Measurements from ENCODE around the gene CSAG3. TPM values are rescaled to one million over a fixed set of nuclear protein-coding genes. Genes with fewer than 3 reads are reported as not detected.
"Not testable (repeated sequence)": the region's sequence is repeated elsewhere in the genome, so short reads cannot be mapped to it uniquely, and the experiment has no call there.

Gene CSAG3
- not detected in 2 replicates for total RNA-seq

DNA sequence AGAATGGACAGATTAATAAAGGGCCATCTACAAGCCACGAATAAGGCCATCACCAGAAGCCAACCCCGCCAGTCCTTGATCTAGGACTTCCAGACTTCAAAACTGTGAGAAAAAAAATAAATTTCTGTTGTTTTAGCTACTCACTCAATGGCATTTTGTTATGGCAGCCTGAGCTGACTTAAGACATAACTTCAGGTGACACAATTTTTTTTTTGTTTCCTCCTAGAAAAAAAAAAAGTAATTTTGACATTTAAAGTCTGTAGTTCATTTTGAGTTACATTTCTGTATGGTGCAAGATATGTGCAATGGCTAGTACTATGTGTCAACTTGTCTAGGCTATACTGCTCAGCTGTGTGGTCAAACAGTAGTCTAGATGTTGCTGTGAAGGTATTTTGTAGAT lies at the start of gene CSAG3:
Gene CSAG3 (plus strand): TSS at position 301 of the 400 bp plus-strand sequence.
- not testable (repeated sequence) for DNase-seq (ENCODE audit: low read depth in 2 of 2)

DNA sequence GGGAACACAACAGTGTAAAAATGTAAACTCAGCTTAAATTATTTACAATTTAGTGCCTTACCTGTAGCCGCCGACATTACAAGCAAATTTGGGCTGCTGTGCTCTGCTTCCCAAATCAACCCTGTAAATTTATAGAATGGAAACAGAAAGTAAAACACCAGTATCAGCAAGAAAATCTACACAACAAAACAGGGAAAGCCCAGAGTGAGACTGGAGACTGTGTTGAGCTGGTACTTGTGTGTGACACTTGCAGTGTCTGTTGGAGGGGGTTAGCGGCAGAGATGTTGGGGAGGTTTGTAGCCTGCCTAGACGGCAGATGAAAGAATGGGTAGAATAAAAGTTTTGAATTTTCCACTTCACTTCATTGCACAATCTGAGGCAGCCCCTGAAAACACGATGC lies 45.8 kb upstream of the CSAG3 start:
- DNase-seq (ENCODE audit: low read depth in 2 of 2) = not testable (repeated sequence)

DNA sequence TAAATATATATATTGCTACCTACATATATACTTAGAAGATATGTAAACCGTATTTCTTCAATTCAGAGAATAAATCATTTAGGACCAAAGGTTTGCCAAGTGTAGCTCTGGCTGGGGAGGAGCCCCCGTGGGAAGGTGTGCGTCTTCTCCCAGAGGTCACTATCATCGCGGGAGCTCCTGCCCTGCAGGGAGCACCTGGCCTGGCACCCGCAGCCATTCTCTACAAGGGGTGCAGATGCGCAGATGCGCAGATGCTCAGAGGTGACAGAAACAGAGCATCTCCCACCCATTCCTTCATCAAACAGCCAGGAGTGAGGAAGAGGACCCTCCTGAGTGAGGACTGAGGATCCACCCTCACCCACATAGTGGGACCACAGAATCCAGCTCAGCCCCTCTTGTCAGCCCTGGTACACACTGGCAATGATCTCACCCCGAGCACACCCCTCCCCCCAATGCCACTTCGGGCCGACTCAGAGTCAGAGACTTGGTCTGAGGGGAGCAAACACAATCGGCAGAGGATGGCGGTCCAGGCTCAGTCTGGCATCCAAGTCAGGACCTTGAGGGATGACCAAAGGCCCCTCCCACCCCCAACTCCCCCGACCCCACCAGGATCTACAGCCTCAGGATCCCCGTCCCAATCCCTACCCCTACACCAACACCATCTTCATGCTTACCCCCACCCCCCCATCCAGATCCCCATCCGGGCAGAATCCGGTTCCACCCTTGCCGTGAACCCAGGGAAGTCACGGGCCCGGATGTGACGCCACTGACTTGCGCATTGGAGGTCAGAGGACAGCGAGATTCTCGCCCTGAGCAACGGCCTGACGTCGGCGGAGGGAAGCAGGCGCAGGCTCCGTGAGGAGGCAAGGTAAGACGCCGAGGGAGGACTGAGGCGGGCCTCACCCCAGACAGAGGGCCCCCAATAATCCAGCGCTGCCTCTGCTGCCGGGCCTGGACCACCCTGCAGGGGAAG lies 44.9 kb upstream of the CSAG3 start, which contains the start of gene MAGEA2B:
Gene MAGEA2B (plus strand): TSS at position 814 of the 973 bp plus-strand sequence. CDS start 2,479 bp downstream, outside the sequence.
- not testable (repeated sequence) for DNase-seq (ENCODE audit: low read depth in 2 of 2)

DNA sequence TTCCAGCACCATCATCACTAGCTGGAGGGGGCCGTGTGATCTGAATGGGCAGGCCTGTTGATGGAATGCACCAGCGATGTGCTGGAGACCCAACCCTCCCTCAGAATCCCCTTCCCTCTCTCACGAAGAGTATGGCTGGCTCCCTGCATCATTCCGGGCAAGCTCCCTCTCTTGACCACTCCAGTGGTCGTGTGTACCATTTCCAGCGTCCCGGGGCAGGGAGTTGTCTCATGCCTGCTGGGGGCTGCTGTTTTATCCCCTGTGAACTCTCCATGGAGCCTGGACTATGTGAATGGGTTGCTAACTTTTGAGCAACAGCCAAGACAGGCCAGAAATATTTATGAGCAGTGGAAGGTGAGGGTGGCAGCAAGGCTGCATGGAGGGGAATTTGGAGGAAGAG lies 33.6 kb upstream of the CSAG3 start:
- no peak for DNase-seq (ENCODE audit: low read depth in 2 of 2)

GRCh38 chrX:152733261-152733975 lies 25.6 kb upstream of the CSAG3 start, which contains the start of the genes CSAG1 and MAGEA12:
Gene CSAG1 (minus strand): TSS chrX:152733721. CDS start chrX:152732460, 1,261 bp downstream.
Gene MAGEA12 (plus strand): TSS chrX:152733757. CDS start chrX:152736162, 2,405 bp downstream.
- no peak for DNase-seq (ENCODE audit: low read depth in 2 of 2)

DNA sequence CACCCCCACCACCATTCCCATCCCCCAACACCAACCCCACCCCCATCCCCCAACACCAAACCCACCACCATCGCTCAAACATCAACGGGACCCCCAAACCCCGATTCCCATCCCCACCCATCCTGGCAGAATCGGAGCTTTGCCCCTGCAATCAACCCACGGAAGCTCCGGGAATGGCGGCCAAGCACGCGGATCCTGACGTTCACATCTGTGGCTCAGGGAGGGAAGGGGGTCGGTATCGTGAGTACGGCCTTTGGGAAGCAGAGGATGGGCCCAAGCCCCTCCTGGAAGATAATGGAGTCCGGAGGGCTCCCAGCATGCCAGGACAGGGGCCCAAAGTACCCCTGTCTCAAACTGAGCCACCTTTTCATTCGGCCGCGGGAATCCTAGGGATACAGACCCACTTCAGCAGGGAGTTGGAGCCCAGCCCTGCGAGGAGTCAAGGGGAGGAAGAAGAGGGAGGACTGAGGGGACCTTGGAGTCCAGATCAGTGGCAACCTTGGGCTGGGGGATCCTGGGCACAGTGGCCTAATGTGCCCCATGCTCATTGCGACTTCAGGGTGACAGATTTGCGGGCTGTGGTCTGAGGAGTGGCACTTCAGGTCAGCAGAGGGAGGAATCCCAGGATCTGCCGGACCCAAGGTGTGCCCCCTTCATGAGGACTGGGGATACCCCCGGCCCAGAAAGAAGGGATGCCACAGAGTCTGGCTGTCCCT lies 24.7 kb upstream of the CSAG3 start:
- DNase-seq (ENCODE audit: low read depth in 2 of 2) = not testable (repeated sequence)

DNA sequence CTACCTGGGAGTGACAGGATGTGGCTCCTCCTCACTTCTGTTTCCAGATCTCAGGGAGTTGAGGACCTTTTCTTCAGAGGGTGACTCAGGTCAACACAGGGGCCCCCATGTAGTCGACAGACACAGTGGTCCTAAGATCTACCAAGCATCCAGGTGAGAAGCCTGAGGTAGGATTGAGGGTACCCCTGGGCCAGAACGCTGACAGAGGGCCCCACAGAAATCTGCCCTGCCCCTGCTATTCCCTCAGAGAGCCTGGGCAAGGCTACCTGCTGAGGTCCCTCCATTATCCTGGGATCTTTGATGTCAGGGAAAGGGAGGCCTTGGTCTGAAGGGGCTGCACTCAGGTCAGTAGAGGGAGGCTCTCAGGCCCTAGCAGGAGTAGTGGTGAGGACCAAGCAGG lies 23.9 kb upstream of the CSAG3 start:
- no peak for DNase-seq (ENCODE audit: low read depth in 2 of 2)

DNA sequence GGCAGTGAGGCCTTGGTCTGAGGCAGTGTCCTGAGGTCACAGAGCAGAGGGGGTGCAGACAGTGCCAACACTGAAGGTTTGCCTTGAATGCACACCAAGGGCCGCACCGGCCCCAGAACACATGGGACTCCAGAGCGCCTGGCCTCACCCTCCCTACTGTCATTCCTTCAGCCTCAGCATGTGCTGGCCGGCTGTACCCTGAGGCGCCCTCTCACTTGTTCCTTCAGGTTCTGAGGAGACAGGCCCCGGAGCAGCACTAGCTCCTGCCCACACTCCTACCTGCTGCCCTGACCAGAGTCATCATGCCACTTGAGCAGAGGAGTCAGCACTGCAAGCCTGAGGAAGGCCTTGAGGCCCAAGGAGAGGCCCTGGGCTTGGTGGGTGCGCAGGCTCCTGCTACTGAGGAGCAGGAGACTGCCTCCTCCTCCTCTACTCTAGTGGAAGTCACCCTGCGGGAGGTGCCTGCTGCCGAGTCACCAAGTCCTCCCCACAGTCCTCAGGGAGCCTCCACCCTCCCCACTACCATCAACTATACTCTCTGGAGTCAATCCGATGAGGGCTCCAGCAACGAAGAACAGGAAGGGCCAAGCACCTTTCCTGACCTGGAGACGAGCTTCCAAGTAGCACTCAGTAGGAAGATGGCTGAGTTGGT lies 23.0 kb upstream of the CSAG3 start:
- no peak for DNase-seq (ENCODE audit: low read depth in 2 of 2)

- DNase-seq (ENCODE audit: low read depth in 2 of 2) = not testable (repeated sequence)
Measured at GRCh38 chrX:152736528-152736927, 22.5 kb upstream of the CSAG3 start.

DNA sequence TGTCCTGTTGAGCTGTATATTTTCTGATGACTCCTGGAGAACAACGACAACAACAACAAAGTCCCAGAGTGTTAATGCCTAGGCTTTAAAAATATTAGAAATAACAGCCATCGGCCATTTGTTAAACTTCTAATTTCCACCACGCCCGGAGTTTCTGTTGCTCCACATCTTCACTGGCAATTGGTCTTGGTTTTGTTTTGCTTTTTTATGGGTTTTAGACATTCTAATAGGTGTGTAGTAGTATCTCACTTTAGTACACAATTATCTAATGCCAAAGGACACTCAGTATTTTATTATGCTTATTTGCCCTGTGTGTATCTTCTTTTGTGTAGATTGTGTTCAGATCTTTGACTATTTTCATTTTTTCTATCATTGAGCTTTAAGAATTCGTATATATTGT lies 20.5 kb upstream of the CSAG3 start:
- DNase-seq (ENCODE audit: low read depth in 2 of 2) = no peak

- not testable (repeated sequence) for DNase-seq (ENCODE audit: low read depth in 2 of 2)
Measured at GRCh38 chrX:152753686-152754650, 5.0 kb upstream of the CSAG3 start, which contains the start of gene MAGEA2. Gene MAGEA2 (minus strand): TSS chrX:152753842. CDS start chrX:152751363, 2,479 bp downstream.

GRCh38 chrX:152754871-152755270 lies 4.1 kb upstream of the CSAG3 start:
- not testable (repeated sequence) for DNase-seq (ENCODE audit: low read depth in 2 of 2)

DNA sequence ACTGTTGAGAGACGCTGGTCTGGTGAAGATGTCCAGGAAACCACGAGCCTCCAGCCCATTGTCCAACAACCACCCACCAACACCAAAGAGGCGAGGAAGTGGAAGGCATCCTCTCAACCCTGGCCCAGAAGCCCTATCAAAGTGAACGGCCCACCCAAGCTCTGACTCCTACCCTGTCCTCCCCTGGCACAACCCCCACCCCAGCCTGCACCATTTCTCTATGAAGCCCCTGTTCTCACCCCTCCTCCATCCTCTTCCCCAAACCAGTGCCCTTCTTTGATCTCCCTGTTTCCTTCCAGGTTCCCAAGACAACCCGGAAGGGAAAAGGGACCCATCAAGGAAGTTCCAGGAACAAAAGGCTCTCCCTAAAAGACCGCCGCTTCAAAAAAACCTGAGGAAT lies 526 bp downstream of the CSAG3 start:
- DNase-seq (ENCODE audit: low read depth in 2 of 2) = not testable (repeated sequence)

DNA sequence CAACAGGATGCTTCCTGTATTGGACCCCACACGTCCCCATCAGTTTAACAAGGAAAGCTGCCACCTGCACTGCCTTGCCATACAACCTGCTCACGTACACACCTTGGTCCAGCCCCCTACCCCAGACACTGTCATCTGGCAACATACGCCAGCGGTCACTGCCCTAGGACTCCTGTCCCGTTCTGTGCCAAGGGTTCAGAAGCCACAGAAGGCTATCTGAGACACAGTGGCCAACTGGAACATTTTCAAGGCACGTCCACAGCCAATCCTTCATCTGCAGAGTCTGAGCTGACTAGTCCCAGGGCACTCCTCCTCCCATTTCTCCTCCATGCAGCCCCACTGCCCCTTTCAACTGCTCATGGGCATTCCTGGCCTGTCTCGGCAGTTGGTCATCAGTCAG lies 2.6 kb downstream of the CSAG3 start:
- DNase-seq (ENCODE audit: low read depth in 2 of 2) = not testable (repeated sequence)

- DNase-seq (ENCODE audit: low read depth in 2 of 2) = not testable (repeated sequence)
Measured at GRCh38 chrX:152766562-152766961, 7.5 kb downstream of the CSAG3 start.

DNA sequence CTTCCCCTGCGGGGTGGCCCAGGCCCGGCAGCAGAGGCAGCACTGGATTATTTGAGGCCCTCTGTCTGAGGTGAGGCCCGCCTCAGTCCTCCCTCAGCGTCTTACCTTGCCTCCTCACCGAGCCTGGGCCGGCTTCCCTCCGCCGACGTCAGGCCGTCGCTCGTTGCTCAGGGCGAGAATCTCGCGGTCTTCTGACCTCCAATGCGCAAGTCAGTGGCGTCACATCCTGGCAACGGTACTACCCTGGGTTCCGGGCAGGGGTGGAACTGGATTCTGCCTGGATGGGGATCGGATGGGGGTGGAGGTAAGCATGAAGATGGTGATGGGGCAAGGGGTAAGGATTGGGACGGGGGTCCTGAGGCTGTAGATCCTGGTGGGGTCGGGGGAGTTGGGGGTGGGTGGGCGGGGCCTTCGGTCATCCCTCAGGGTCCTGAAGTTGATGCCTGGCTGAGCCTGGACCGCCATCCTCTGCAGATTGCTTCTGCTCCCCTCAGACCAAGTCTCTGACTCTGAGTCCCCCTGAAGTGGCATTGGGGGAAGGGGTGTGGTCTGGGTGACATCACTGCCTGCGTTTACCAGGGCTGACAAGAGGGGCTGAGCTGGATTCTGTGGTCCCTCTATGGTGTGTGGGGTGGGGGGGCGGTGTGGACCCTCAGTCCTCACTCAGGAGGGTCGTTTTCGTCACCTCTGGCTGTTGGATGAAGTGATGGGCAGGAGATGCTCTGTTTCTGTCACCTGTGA lies 10.7 kb downstream of the CSAG3 start, which contains the start of gene MAGEA6:
Gene MAGEA6 (minus strand): TSS at position 141 of the 741 bp plus-strand sequence. CDS start 2,039 bp downstream, outside the sequence.
- not testable (repeated sequence) for DNase-seq (ENCODE audit: low read depth in 2 of 2)

GRCh38 chrX:152787062-152787461 lies 28.0 kb downstream of the CSAG3 start:
- not testable (repeated sequence) for DNase-seq (ENCODE audit: low read depth in 2 of 2)

- DNase-seq (ENCODE audit: low read depth in 2 of 2) = no peak
Measured at GRCh38 chrX:152798945-152799344, 39.9 kb downstream of the CSAG3 start.

GRCh38 chrX:152806035-152806434 lies 47.0 kb downstream of the CSAG3 start:
- no peak for DNase-seq (ENCODE audit: low read depth in 2 of 2)

Data from dermis microvascular lymphatic vessel endothelial cell (primary cell).